SK-N-SH (cell line): Measurements from ENCODE around the gene RGSL1. TPM values are rescaled to one million over a fixed set of nuclear protein-coding genes. Genes with fewer than 3 reads are reported as not detected.

Experiments used
- CTCF ChIA-PET: fragments of 300-600, 350-600 bp; formaldehyde crosslinking; extraction: SDS; loops from one replicate; lab custom pipeline; 2021; lab: Yijun Ruan, JAX
- POLR2A ChIA-PET: fragments of 350-600 bp; sonication (Branson Sonifier 250); formaldehyde crosslinking; extraction: SDS; loops from one replicate; lab custom pipeline; 2020; ENCODE audit warnings: antibody characterized with exemption, inconsistent platforms; lab: Yijun Ruan, JAX
- DNase-seq: peaks from one replicate; pipeline ENCODE4 v3.0.0; 2012
- H2AFZ ChIP-seq: fragments of 200-600 bp; sonication (generic); 2 replicates; pipeline ENCODE4 v1.8.1; 2016; ENCODE audit warnings: antibody characterized with exemption, mild to moderate bottlenecking, low read depth
- H3F3A ChIP-seq: fragments of 200-600 bp; sonication (generic); replicated peaks from 2 replicates; pipeline ENCODE3; 2016; ENCODE audit warnings: antibody characterized with exemption, mild to moderate bottlenecking; ENCODE audit not compliant: insufficient read depth
- H3K27ac ChIP-seq, 2 experiments: fragments of 200-500 bp in 1 of 2; fragments of 200-600 bp in 1 of 2; sonication (Bioruptor generic) in 1 of 2; sonication (generic), shearing (Covaris generic) in 1 of 2; 2 replicates each; pipeline versions ENCODE4 v1.5.1 to v1.6.1; 2014 to 2016; ENCODE audit warnings: low read depth in 2 of 2, inconsistent platforms in 1 of 2, low read length in 1 of 2, mild to moderate bottlenecking in 1 of 2, mixed read lengths in 1 of 2
- H3K27me3 ChIP-seq: fragments of 200-600 bp; sonication (generic), shearing (Covaris generic); 2 replicates; pipeline ENCODE4 v1.6.1; 2016; ENCODE audit warnings: mixed run types; ENCODE audit not compliant: insufficient read depth
- H3K36me3 ChIP-seq, 2 experiments: fragments of 200-500 bp in 1 of 2; fragments of 200-600 bp in 1 of 2; sonication (Bioruptor generic) in 1 of 2; sonication (generic) in 1 of 2; replicated peaks in 1 of 2; 2 replicates each; pipeline versions ENCODE3 to v1.5.1; 2014 to 2016; ENCODE audit warnings: low read length in 1 of 2, mild to moderate bottlenecking in 1 of 2; ENCODE audit not compliant: insufficient read depth in 2 of 2, control insufficient read depth in 1 of 2
- H3K4me1 ChIP-seq, 2 experiments: fragments of 200-500 bp in 1 of 2; fragments of 200-600 bp in 1 of 2; sonication (Bioruptor generic) in 1 of 2; sonication (generic), shearing (Covaris generic) in 1 of 2; 2 replicates each; pipeline versions ENCODE4 v1.5.1 to v1.6.1; 2014 to 2016; ENCODE audit warnings: low read depth in 1 of 2, low read length in 1 of 2, mixed run types in 1 of 2; ENCODE audit not compliant: insufficient read depth in 2 of 2, control insufficient read depth in 1 of 2
- H3K4me2 ChIP-seq: fragments of 200-600 bp; sonication (generic), shearing (Covaris generic); 2 replicates; pipeline ENCODE4 v1.6.1; 2017; ENCODE audit warnings: mixed run types
- H3K4me3 ChIP-seq, 2 experiments: fragments of 200-500 bp in 1 of 2; fragments of 200-600 bp in 1 of 2; sonication (Bioruptor generic) in 1 of 2; sonication (generic), shearing (Covaris generic) in 1 of 2; 2 replicates each; pipeline versions ENCODE4 v1.5.1 to v1.8.1; 2014 to 2016; ENCODE audit warnings: low read depth in 2 of 2, inconsistent platforms in 1 of 2, low read length in 1 of 2, mild to moderate bottlenecking in 1 of 2, mixed read lengths in 1 of 2, moderate library complexity in 1 of 2
- H3K79me2 ChIP-seq: fragments of 200-600 bp; sonication (generic); 2 replicates; pipeline ENCODE4 v1.8.1; 2017; ENCODE audit warnings: mild to moderate bottlenecking; ENCODE audit not compliant: insufficient read depth
- H3K9ac ChIP-seq: fragments of 200-600 bp; sonication (generic); 2 replicates; pipeline ENCODE4 v1.6.1; 2017; ENCODE audit warnings: mixed run types
- H3K9me2 ChIP-seq: fragments of 200-600 bp; sonication (generic); 2 replicates; pipeline ENCODE4 v1.6.1; 2017; ENCODE audit warnings: mixed run types
- H3K9me3 ChIP-seq: fragments of 200-600 bp; sonication (generic); 2 replicates; pipeline ENCODE4 v1.6.1; 2017; ENCODE audit warnings: mixed run types, mild to moderate bottlenecking, moderate library complexity
- H4K20me1 ChIP-seq: fragments of 200-600 bp; sonication (generic); 2 replicates; pipeline ENCODE4 v1.6.1; 2017; ENCODE audit warnings: mild to moderate bottlenecking, mixed run types; ENCODE audit not compliant: insufficient read depth
- CTCF ChIP-seq: fragments of 200-600 bp; sonication (generic); IDR thresholded peaks from 2 replicates; pipeline ENCODE4 v1.6.1; 2017; ENCODE audit warnings: antibody characterized with exemption, mild to moderate bottlenecking, moderate library complexity
- EP300 ChIP-seq, 2 experiments: IDR thresholded peaks; 2 replicates each; pipeline versions ENCODE4 v1.4.0 to v1.6.1; 2012; ENCODE audit warnings: borderline replicate concordance in 1 of 2, low read depth in 1 of 2, low read length in 1 of 2
- FOSL2 ChIP-seq: IDR thresholded peaks from 2 replicates; pipeline ENCODE4 v1.4.0; 2012; ENCODE audit warnings: low read depth, mild to moderate bottlenecking, moderate library complexity, borderline replicate concordance
- FOXM1 ChIP-seq: IDR thresholded peaks from 2 replicates; pipeline ENCODE4 v1.4.0; 2012; ENCODE audit warnings: low read depth, mild to moderate bottlenecking
- MXI1 ChIP-seq: IDR thresholded peaks from 2 replicates; pipeline ENCODE4 v1.6.1; 2012; ENCODE audit warnings: mild to moderate bottlenecking, low read depth, low read length, improper control_type of control experiment
- POLR2AphosphoS5 ChIP-seq: IDR thresholded peaks from 2 replicates; pipeline ENCODE4 v1.6.1; 2012; ENCODE audit warnings: low read depth, low read length
- RAD21 ChIP-seq: IDR thresholded peaks from 2 replicates; pipeline ENCODE4 v1.6.1; 2012; ENCODE audit warnings: mild to moderate bottlenecking, low read length
- RCOR1 ChIP-seq: fragments of 150-350 bp; IDR thresholded peaks from 2 replicates; pipeline ENCODE4 v1.6.1; 2017; ENCODE audit warnings: antibody characterized with exemption, low read length
- RFX5 ChIP-seq: IDR thresholded peaks from 2 replicates; pipeline ENCODE4 v1.6.1; 2012; ENCODE audit warnings: mild to moderate bottlenecking, improper control_type of control experiment, low read length
- TCF12 ChIP-seq: IDR thresholded peaks from 2 replicates; pipeline ENCODE4 v1.4.0; 2012
- USF2 ChIP-seq: fragments of 150-350 bp; IDR thresholded peaks from 2 replicates; pipeline ENCODE4 v1.6.1; 2017; ENCODE audit warnings: antibody characterized with exemption, low read length, low read depth, borderline replicate concordance
- WGBS: methylation state at CpG from one replicate; pipeline ENCODE4 v1.1.6; 2017; ENCODE audit warnings: low lambda C conversion rate; 5-methylcytosine and 5-hydroxymethylcytosine counted together
- polyA plus RNA-seq, 3 experiments: library from polyadenylated mRNA; depleted of rRNA; stranded (reverse); fragments of >200 nt; gene quantifications; 2 replicates each; pipeline ENCODE4 v1.2.3, GENCODE V29; 2012
- TF ChIP-seq, protein P1 (sequence below): IDR thresholded peaks from 2 replicates; pipeline ENCODE4 v1.6.1; 2012; ENCODE audit warnings: mild to moderate bottlenecking, low read depth, low read length, moderate library complexity

RGSL1 gene
- polyA plus RNA-seq, 1 of the 3 experiments (the other 2 are of a cell fraction): not detected

DNA sequence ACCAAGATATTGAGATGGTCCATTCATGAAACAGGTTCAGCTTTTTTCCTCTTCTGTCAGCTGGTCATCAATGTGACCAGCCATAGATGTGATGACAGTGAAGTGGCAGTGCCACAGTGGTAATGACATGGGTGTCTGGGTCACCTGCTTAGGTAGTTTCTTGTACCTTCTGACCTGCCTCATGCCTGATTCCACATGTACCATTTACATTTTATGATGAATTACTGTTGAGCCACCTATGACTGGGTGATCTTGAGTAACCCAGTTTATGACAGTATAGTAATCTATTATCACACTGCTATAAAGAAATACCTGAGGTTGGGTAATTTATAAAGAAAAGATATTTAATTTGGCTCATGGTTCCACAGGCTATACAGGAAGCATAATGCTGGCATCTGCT is 45.7 kb downstream of the RGSL1 start (continued):
- TF ChIP-seq EP300 (IDR thresholded peaks at IDR 0.05; ENCODE audit: borderline replicate concordance in 1 of 2, low read depth in 1 of 2, low read length in 1 of 2): no peak

DNA sequence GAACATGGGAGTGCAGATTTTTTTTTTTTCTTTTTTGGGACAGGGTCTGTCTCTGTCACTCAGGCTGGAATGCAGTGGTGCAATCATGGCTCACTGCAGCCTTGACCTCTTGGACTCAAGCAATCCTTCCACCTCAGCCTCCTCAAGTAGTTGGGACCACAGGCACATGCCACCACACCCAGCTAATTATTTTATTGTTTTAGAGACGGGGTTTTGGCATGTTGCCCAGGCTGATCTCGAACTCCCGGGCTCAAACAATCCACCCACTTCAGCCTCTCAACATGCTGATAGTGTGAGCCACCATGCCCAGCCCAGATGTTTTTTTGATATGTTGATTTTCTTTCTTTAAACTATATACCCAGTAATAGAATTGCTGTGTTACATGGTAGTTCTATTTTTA is 57.7 kb downstream of the RGSL1 start:
- H3K4me2 ChIP-seq: no peak overlapping the region
- H3K9ac ChIP-seq: no peak overlapping the region
- no peaks in the 10 kb centered on the region for H3K4me1 ChIP-seq
- H3K9me3 ChIP-seq: no peaks in the 10 kb centered on the region
- CTCF ChIA-PET: interaction anchor here (0.6 kb wide), 1 partner anchor 215 kb away, joined by 3 read pairs; no protein-coding TSS in a partner anchor
- POLR2A ChIA-PET: no interaction called here
- H4K20me1 ChIP-seq: no peaks in the 10 kb centered on the region
- TF ChIP-seq RAD21 (no peak), CTCF (no peak), RCOR1 (no peak)
- TF ChIP-seq, all 33 proteins: peak for 0
- H3K36me3 ChIP-seq: no peaks in the 10 kb centered on the region
- no peak overlapping the region for H3K27ac ChIP-seq
- WGBS: 0% methylated on average over 3 of the region's 3 CpGs
- no peak overlapping the region for H3K4me3 ChIP-seq
- H3F3A ChIP-seq: no peaks in the 10 kb centered on the region
- no peak overlapping the region for H2AFZ ChIP-seq
- no peaks in the 10 kb centered on the region for H3K9me2 ChIP-seq
- no peak for DNase-seq
- H3K79me2 ChIP-seq: no peaks in the 10 kb centered on the region
- H3K27me3 ChIP-seq: no peaks in the 10 kb centered on the region

- 22% methylated on average over 6 of the region's 17 CpGs for WGBS
- Histone ChIP-seq H3K27me3 (no peaks in the 10 kb centered on the region), H3K36me3 (no peaks in the 10 kb centered on the region), H3K79me2 (no peaks in the 10 kb centered on the region), H2AFZ (no peak overlapping the region), H4K20me1 (no peaks in the 10 kb centered on the region), H3K4me1 (no peaks in the 10 kb centered on the region), H3K9me3 (no peaks in the 10 kb centered on the region), H3K4me3 (no peak overlapping the region), H3K9ac (no peak overlapping the region), H3K27ac (no peak overlapping the region), H3K4me2 (no peak overlapping the region), H3F3A (no peaks in the 10 kb centered on the region), H3K9me2 (no peaks in the 10 kb centered on the region)
- ChIA-PET CTCF (no interaction called here), POLR2A (no interaction called here)
- peak; percentile 7 for DNase-seq
- no peak for TF ChIP-seq TCF12
Observed at GRCh38 chr1:182515556-182515955, 65.6 kb downstream of the RGSL1 start.

DNA sequence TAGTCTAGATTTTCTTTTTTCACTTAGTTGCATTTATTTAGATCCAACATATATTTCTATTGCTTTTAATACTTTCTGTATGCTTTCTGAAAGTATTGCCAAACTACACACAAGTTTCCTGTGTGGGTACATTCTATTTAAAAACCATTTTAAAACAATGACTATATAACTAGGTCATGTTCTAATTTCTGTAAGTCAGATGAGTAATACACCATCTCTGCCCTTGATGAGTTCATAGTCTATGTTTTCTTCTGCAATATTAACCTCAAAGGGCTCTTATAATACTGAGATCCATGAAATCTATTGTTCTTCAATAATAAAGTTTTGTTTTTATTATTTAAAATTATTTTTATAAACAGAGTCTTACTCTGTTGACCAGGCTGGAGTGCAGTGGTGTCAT is 70.8 kb downstream of the RGSL1 start:
- POLR2A ChIA-PET: no interaction called here
- Histone ChIP-seq H3F3A (no peaks in the 10 kb centered on the region), H3K9me3 (no peaks in the 10 kb centered on the region), H4K20me1 (no peaks in the 10 kb centered on the region), H3K4me1 (no peaks in the 10 kb centered on the region), H3K36me3 (no peaks in the 10 kb centered on the region), H2AFZ (no peak overlapping the region), H3K4me2 (no peak overlapping the region), H3K79me2 (no peaks in the 10 kb centered on the region), H3K27me3 (no peaks in the 10 kb centered on the region), H3K9me2 (no peaks in the 10 kb centered on the region), H3K27ac (no peak overlapping the region), H3K4me3 (no peak overlapping the region), H3K9ac (no peak overlapping the region)
- TF ChIP-seq MXI1 (no peak), USF2 (no peak), FOSL2 (no peak), FOXM1 (no peak), EP300 (IDR thresholded peaks at IDR 0.05; ENCODE audit: borderline replicate concordance in 1 of 2, low read depth in 1 of 2, low read length in 1 of 2) (no peak), POLR2AphosphoS5 (no peak), RFX5 (no peak)
- TF ChIP-seq, protein P1, sequence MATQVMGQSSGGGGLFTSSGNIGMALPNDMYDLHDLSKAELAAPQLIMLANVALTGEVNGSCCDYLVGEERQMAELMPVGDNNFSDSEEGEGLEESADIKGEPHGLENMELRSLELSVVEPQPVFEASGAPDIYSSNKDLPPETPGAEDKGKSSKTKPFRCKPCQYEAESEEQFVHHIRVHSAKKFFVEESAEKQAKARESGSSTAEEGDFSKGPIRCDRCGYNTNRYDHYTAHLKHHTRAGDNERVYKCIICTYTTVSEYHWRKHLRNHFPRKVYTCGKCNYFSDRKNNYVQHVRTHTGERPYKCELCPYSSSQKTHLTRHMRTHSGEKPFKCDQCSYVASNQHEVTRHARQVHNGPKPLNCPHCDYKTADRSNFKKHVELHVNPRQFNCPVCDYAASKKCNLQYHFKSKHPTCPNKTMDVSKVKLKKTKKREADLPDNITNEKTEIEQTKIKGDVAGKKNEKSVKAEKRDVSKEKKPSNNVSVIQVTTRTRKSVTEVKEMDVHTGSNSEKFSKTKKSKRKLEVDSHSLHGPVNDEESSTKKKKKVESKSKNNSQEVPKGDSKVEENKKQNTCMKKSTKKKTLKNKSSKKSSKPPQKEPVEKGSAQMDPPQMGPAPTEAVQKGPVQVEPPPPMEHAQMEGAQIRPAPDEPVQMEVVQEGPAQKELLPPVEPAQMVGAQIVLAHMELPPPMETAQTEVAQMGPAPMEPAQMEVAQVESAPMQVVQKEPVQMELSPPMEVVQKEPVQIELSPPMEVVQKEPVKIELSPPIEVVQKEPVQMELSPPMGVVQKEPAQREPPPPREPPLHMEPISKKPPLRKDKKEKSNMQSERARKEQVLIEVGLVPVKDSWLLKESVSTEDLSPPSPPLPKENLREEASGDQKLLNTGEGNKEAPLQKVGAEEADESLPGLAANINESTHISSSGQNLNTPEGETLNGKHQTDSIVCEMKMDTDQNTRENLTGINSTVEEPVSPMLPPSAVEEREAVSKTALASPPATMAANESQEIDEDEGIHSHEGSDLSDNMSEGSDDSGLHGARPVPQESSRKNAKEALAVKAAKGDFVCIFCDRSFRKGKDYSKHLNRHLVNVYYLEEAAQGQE: no peak
- no peak for DNase-seq
- CTCF ChIA-PET: interaction anchor here (0.6 kb wide), 1 partner anchor 835 kb away, joined by 5 read pairs; no protein-coding TSS in a partner anchor
